ENCODE measurements around the gene EXOC2.

GRCh38 chr6:524803-525202, 168.1 kb downstream of the EXOC2 start:
- TF ChIP-seq CTCF (IDR thresholded peaks at IDR 0.05; ENCODE audit: low read depth, low read length, poor library complexity, severe bottlenecking) = no peak
- no peak for TF ChIP-seq EZH2phosphoT487 (IDR thresholded peaks at IDR 0.05; ENCODE audit: borderline replicate concordance, low read length)

Measured in DOHH2 (cell line).